Measurements from ENCODE around the gene KDM5B.

The KDM5B gene

GRCh38 chr1:202680586-202681352 is 127.5 kb downstream of the KDM5B start:
- ATAC-seq (ENCODE audit: insufficient read depth, low read depth), result no peak
- no peak overlapping the region for H3K9ac ChIP-seq (ENCODE audit: low read depth, low read length)
- no peaks in the 10 kb centered on the region for H3K36me3 ChIP-seq (ENCODE audit: insufficient read depth, low read length)
- peaks cover 6% of the 10 kb centered on the region for H3K27me3 ChIP-seq (ENCODE audit: insufficient read depth, low read length, poor library complexity)
- H4K20me1 ChIP-seq (ENCODE audit: insufficient read depth, low read length), result no peaks in the 10 kb centered on the region
- H3K9me3 ChIP-seq (ENCODE audit: insufficient read depth, low read length, severe bottlenecking), result no peaks in the 10 kb centered on the region
- no peak overlapping the region for H3K4me3 ChIP-seq (ENCODE audit: low read depth in 1 of 2, low read length in 2 of 2)
- TF ChIP-seq, protein P1, sequence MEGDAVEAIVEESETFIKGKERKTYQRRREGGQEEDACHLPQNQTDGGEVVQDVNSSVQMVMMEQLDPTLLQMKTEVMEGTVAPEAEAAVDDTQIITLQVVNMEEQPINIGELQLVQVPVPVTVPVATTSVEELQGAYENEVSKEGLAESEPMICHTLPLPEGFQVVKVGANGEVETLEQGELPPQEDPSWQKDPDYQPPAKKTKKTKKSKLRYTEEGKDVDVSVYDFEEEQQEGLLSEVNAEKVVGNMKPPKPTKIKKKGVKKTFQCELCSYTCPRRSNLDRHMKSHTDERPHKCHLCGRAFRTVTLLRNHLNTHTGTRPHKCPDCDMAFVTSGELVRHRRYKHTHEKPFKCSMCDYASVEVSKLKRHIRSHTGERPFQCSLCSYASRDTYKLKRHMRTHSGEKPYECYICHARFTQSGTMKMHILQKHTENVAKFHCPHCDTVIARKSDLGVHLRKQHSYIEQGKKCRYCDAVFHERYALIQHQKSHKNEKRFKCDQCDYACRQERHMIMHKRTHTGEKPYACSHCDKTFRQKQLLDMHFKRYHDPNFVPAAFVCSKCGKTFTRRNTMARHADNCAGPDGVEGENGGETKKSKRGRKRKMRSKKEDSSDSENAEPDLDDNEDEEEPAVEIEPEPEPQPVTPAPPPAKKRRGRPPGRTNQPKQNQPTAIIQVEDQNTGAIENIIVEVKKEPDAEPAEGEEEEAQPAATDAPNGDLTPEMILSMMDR (IDR thresholded peaks at IDR 0.05; ENCODE audit: borderline replicate concordance, extremely low read depth, low read length, poor library complexity, severe bottlenecking), result no peak
- no peak for TF ChIP-seq EZH2 (IDR thresholded peaks at IDR 0.05; ENCODE audit: borderline replicate concordance, low read depth, low read length, severe bottlenecking)
- H3K4me1 ChIP-seq (ENCODE audit: insufficient read depth, low read length), result no peaks in the 10 kb centered on the region
- no peak overlapping the region for H3K4me2 ChIP-seq (ENCODE audit: insufficient read depth, low read length)
- H3K27ac ChIP-seq (ENCODE audit: low read length), result no peak overlapping the region
- DNase-seq, result no peak
- no peak overlapping the region for H2AFZ ChIP-seq (ENCODE audit: low read depth, low read length)
- no peaks in the 10 kb centered on the region for H3K79me2 ChIP-seq (ENCODE audit: insufficient read depth, low read length)

DNA sequence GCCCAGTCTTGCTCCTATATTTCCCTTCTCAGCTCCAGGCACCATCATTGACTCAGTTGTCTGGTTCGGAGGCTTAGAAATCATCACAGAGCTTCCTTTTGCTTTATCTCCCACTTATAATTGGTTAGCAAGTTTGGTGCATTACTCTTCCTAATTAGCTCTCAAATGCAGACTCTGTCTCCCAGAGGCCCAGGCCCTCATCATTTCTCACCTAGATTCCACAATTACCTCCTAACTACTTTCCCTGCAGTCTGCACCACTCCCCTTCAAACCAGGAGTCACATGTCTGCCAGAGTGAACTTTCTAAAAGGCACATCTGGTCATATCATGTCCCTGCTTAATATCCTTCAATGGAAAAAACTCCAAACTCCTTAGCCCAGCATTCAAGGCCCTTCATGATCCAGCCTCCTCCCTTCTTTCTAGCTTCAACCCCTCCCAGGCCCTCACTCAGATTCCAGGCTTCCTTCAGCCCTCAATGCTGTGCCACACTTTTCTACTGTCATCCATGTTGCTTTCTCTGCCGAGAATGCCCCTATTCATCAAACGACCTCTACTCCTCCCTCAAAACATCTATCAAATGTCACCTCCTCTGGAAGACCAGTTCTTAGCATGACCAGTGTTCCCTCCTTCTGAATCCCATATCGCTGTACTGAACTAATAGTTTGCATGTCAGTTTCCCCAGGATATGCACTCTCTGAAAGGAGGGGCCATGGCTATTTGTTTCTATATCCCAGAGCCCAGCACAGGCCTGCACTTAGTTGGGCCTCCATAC is 128.6 kb downstream of the KDM5B start:
- no peak for DNase-seq
- H3K9ac ChIP-seq (ENCODE audit: low read depth, low read length), result no peak overlapping the region
- H3K4me1 ChIP-seq (ENCODE audit: insufficient read depth, low read length), result no peaks in the 10 kb centered on the region
- H3K9me3 ChIP-seq (ENCODE audit: insufficient read depth, low read length, severe bottlenecking), result no peaks in the 10 kb centered on the region
- H3K27me3 ChIP-seq (ENCODE audit: insufficient read depth, low read length, poor library complexity), result peaks cover 6% of the 10 kb centered on the region
- H3K4me2 ChIP-seq (ENCODE audit: insufficient read depth, low read length), result no peak overlapping the region
- no peak overlapping the region for H3K4me3 ChIP-seq (ENCODE audit: low read depth in 1 of 2, low read length in 2 of 2)
- TF ChIP-seq, protein P1 (IDR thresholded peaks at IDR 0.05; ENCODE audit: borderline replicate concordance, extremely low read depth, low read length, poor library complexity, severe bottlenecking), result no peak
- TF ChIP-seq EZH2 (IDR thresholded peaks at IDR 0.05; ENCODE audit: borderline replicate concordance, low read depth, low read length, severe bottlenecking), result no peak
- H3K36me3 ChIP-seq (ENCODE audit: insufficient read depth, low read length), result no peaks in the 10 kb centered on the region
- H2AFZ ChIP-seq (ENCODE audit: low read depth, low read length), result no peak overlapping the region
- H4K20me1 ChIP-seq (ENCODE audit: insufficient read depth, low read length), result no peaks in the 10 kb centered on the region
- no peak overlapping the region for H3K27ac ChIP-seq (ENCODE audit: low read length)
- no peaks in the 10 kb centered on the region for H3K79me2 ChIP-seq (ENCODE audit: insufficient read depth, low read length)
- ATAC-seq (ENCODE audit: insufficient read depth, low read depth), result no peak

DNA sequence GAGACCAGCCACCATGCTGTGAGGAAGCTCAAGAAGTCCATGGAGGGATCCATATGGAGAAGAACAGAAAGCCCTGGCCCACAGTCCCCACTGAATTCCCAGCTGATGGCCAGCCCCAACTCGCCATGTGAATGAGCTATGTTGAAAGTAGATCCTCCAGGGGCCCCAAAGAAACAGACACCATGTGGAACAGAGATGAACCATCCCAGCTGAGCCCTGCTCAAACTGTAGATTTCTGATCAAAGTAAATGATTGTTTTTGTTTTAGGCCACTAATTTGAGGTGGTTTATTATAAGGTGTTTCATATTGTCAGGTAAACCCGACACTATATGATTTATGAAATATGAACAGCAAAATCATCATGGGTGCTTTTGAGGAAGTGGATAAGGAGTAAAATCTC is 130.8 kb downstream of the KDM5B start:
- H3K27me3 ChIP-seq (ENCODE audit: insufficient read depth, low read length, poor library complexity), result no peaks in the 10 kb centered on the region
- no peak overlapping the region for H3K27ac ChIP-seq (ENCODE audit: low read length)
- H4K20me1 ChIP-seq (ENCODE audit: insufficient read depth, low read length), result no peaks in the 10 kb centered on the region
- no peak for TF ChIP-seq EZH2 (IDR thresholded peaks at IDR 0.05; ENCODE audit: borderline replicate concordance, low read depth, low read length, severe bottlenecking)
- TF ChIP-seq, protein P1 (IDR thresholded peaks at IDR 0.05; ENCODE audit: borderline replicate concordance, extremely low read depth, low read length, poor library complexity, severe bottlenecking), result no peak
- H3K4me1 ChIP-seq (ENCODE audit: insufficient read depth, low read length), result no peaks in the 10 kb centered on the region
- DNase-seq (no peak), ATAC-seq (ENCODE audit: insufficient read depth, low read depth) (no peak)
- no peak overlapping the region for H3K4me2 ChIP-seq (ENCODE audit: insufficient read depth, low read length)
- no peak overlapping the region for H3K4me3 ChIP-seq (ENCODE audit: low read depth in 1 of 2, low read length in 2 of 2)
- H3K36me3 ChIP-seq (ENCODE audit: insufficient read depth, low read length), result no peaks in the 10 kb centered on the region
- H3K79me2 ChIP-seq (ENCODE audit: insufficient read depth, low read length), result no peaks in the 10 kb centered on the region
- no peaks in the 10 kb centered on the region for H3K9me3 ChIP-seq (ENCODE audit: insufficient read depth, low read length, severe bottlenecking)
- H2AFZ ChIP-seq (ENCODE audit: low read depth, low read length), result no peak overlapping the region
- no peak overlapping the region for H3K9ac ChIP-seq (ENCODE audit: low read depth, low read length)
